Hippocampal formation (tissue), 2 donors: ENCODE results near the gene MYO10.
A peak's percentile ranks its signal among the peaks of the same experiment; 100 is the strongest.
"Not testable (repeated sequence)": the region's sequence is repeated elsewhere in the genome, so short reads cannot be mapped to it uniquely, and the experiment has no call there.

Experiments used
- DNase-seq, 2 donors: peaks; one replicate each; lab custom pipeline; 2025; lab: John Stamatoyannopoulos, UW

The MYO10 gene

DNA sequence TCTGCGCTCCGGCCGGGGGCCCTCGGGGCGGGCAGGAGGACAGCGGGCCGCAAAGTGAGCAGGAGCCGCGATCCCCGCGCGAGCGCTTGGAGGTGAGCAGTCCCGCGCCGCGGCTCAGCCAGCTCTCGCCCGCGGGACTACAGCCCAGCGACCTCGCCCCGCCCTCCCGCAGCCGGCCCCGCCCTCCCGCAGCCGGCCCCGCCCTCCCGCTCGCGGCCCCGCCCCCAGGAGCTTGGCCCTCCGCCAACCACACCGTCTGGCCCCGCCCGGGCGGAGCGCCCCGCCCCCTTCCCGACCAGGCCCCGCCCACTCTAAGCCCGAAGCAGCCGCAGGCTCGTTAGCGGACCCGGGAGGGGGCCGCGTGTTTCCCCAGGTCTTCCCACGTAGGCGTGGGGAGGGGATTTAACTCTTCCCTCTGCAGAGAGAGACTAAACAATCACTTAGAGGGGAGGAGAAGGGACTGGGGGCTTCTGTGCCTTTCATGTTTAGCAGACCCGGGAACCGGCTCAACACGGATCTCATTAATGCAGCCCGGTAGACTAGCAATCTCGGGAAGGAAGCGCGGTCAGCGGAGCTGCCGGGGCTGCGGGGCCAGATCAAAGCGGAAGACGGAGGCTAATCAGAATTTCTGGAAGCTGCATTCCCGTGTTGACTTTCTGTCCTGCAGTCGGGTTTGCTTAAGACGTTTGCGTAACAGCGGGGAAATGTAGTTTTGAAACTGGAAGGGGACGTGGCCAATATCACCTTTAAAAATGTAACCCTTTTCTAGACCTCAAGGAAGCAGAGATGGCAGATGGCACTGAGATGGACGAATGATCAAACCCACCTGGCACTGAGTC, at the start of gene MYO10:
TSS of gene MYO10 (minus strand) at position 139 of the 839 bp plus-strand sequence. CDS start 480 bp downstream, outside the sequence.
- DNase-seq: peak in 1 of 2 donors; percentile 36

DNA sequence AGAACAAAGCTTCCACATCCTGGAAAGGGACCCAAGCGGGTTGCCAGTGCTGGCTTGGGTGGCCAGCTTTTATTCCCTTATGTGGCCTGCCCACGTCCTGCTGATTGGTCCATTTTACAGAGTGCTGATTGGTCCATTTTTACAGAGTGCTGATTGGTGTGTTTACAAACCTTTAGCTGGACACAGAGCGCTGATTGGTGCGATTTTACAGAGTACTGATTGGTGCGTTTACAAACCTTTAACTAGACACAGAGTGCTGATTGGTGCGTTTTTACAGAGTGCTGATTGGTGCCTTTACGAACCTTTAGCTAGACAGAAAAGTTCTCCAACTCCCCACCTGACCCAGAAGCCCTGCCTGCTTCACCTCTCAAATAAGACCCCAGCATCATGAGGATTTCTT, 49.2 kb upstream of the MYO10 start:
- DNase-seq: not testable (repeated sequence)

DNA sequence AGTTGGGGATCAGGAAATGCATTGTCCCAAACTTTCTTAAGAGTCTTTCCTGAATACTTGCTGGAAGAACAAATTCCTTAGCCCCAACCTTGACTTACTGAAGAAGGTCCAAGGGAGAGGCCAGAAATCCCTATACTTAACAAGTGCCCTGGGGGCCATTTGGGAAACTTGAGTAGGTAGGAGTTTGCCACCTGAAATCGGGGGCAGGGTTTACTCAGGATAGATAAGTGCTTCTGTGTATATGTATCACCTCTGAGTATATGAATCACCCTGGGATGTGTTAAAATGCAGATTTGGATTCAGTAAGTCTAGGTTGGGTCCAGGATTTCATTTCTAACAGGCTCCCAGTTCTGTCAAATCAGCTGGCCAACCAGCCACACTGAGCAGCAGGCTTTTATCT, 47.9 kb upstream of the MYO10 start:
- no peak for DNase-seq

DNA sequence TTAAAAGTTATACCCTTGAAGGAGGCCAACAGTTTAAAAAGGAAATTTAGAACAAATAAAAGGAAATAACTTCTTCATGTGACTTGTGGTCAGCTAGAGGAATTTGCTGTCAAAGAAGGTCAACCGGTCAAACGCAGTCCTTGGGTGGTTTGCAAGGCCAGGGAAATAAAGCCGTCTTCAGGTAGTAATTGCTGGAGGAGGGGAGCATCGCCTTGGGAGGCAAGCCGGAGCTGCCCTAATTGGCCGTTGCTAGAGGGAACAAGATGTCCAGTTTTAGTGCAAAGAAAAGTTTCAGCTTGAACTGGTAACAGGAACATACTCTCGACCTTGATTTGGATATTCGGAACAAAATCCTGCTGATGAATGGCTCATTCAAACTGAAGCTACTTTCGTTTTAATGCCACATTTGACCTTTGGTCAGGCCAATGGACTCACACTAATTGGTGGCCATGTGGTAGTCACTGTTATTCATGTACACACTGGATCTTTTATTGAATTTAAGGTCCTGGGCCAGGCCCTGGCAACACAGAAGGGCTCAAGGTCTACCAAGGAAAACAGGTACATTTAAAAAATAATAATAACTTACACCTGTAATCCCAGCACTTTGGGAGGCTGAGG, 47.0 kb upstream of the MYO10 start:
- DNase-seq: no peak

DNA sequence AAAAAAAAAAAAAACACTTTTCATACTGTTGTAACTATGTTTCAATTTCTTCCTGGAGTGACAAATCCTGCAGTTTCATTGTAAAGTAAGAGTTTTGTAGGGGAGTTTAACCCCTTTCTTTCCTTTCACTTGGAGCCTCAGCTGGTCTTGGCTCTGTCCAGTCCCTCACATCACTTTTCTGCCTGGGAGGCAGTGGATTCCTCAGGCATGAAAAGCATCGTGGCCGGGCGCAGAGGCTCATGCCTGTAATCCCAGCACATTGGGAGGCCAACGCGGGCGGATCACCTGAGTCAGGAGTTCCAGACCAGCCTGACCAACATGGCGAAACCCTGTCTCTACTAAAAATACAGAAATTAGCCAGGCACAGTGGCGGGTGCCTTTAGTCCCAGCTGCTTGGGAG, 45.6 kb upstream of the MYO10 start:
- DNase-seq: no peak

DNA sequence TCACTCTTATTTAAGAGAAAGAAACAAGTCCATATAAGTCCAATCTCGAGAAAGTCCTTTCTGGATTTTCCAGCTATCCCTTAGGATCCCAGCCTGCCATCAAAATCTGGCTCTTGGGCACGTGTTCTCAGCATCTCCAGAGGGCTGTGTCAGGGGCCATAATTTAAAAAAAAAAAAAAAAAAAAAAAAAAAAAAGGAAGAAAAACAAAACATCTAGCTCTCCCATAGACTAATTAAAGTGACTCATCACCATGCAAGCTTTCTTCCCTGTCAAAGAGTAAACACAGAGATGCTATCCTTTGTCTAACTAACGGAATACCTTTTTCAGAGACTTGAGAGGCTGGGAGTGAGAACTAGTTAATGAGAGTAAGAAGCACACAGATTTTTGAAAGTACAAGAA, 44.9 kb upstream of the MYO10 start:
- no peak for DNase-seq

DNA sequence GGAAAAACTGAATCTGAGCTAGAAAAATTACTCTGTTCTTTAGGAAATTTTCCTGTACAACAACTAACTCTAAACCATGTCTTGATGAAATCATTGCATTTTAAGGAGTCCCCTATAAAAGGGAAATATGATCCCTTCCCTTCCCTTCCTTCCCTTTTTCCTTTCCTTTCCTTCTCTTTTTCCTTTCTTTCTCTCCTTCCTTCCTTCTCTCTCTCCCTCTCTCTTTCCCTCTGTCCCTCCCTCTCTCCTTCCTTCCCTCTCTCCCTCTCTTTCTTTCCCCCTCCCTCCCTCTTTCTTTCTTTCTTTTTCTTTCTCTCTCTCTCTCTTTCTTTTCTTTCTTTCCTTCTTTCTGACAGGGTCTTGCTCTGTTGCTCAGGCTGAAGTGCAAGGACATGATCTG, 42.2 kb upstream of the MYO10 start:
- DNase-seq: no peak

DNA sequence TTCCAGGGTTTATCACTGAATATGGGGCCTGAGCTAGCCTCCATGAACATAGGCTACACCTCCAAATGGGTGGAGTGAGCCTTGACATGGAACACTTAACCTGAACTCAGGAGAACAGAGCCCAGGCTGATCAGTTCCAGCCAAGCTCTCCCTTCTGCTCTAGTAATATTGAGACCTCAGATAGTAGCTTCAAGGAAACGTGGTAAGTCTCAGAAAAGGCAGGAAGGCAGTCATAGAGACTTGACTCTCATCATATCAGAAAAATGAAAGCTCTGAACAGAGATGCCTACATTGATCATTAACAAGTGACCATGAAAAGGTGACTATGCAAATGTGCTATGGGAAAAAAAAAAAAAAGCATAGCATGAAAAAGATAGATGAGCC, 40.5 kb upstream of the MYO10 start:
- no peak for DNase-seq

DNA sequence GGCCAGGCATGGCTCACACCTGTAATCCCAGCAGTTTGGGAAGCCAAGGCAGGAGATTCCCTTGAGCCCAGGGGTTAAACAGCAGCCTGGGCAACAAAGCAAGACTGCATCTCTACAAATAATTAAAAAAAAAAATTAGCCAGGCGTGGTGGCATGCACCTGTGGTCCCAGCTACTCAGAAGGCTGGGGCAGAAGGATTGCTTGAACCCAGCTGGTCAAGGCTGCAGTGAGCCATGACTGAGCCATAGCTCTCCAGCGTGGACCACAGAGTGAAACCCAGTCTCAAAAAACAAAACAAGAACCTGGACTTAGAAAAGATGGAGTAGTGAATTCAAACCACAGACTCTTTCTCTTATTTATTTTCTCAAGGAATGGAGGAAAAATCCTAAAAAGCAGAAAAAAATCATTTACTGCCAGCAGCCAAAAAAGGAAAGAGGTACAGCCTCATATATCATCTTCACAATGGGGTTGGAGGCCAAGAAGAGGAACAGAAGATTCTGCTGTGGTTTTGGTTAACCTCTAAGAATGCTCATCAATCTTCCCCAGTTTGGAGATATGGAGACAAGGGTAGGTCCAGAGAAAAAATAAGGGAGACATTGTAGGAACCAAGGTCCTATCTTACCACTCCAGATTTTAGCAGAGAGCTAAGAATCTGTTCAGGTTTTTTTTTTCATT, 40.0 kb upstream of the MYO10 start:
- no peak for DNase-seq

DNA sequence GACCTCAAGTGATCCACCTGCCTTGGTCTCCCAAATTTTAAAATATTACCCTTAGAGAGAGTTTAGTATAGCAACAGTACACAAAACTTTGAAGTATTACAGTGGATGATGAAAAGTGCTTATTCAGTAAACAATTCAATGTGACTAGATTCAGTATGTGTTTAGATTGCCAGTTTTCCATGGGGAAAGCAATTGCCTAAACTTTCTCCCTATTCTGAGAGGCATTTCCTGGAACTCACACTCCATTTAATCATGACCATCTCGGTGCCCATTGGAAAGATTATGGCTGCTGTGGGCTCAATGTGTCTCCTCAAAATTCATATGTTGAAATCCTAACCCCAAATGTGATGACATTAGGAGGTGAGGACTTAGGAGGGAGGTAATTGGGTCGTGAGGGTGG, 38.9 kb upstream of the MYO10 start:
- DNase-seq: no peak

DNA sequence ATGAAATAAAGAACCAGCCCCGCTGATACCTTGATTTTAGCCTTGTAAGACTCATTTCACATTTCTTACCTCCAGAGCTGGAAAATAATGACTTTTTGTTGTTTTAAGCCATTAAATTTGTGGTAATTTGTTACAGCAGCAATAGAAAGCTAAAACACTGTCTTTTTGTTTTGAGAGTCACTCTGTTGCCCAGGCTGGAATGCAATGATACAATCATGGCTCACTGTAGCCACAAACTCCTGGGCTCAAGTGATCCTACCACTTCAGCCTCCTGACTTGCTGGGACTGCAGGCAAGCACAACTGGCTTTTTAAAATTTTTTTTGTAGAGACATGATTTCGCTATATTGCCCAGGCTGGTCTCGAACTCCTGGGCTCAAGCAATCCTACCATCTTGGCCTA, 34.7 kb upstream of the MYO10 start:
- no peak for DNase-seq

DNA sequence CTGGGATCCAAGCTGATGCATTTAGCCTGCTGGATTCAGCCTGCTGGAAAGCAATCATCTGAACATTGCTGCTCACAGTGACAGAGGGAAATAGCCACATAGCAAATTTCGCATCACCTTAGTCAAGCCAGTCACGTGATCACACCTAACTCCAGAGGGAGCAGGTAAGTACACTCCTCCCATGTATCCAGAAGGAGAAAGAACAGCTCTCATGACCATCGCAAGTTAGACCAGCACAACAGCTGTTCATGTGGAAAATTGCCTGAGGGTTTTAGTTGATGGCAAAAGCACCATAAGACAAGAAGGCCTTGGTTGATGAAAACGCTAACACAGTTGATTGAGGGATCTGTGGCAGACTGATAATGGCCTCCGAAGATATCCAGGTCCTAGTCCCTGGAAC, 34.2 kb upstream of the MYO10 start:
- no peak for DNase-seq

DNA sequence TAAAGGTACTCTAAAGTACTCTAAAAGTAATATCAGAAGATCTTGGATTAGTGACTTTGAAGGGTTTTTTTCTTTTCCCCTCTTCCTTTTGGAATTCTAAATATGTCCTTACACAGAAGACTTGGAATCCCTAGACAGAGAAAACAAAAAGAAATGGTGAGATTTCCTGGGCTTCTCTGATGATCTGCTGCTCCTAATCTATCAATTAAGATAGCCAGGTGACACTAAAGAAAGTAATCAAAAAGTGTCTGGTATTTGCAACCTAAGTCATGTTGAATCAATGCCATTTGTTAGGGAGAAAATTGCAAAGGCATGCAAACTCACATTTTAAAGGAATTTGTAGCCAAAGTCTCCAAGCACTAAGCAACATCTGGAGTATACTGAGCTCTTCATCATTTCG, 29.5 kb upstream of the MYO10 start:
- no peak for DNase-seq

DNA sequence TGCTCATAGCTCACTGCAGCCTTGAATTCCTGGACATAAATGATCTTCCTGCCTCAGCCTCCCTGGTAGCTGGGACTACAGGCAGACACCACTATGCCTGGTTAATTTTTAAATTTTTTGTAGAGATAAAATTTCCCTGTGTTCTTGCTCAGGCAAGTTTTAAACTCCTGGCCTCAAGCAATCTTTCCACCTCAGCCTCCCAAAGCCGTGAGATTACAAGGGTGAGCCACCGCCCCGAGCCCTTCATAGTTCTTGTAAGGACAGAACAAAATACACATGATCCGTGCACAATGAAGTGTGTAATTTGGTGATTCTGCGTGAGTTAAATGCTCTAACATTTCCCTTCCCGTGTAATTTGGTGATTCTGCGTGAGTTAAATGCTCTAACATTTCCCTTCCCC, 27.7 kb upstream of the MYO10 start:
- DNase-seq: no peak

DNA sequence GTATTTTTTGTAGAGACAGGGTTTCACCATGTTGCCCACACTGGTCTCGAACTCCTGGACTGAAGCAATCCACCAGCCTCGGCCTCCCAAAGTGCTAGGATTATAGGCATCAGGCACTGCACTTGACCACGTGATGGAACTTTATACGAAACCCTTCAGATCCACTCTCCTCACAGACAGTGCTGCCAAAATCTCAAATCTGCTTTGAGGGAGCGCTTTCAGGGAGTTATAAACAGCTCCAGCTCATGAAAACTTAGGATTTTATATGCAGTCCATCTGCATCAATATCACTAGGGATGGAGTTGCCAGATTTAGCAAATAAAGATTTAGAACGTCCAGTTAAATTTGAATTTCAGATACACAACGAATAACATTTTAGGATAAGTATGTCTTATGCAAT, 25.0 kb upstream of the MYO10 start:
- DNase-seq: no peak

DNA sequence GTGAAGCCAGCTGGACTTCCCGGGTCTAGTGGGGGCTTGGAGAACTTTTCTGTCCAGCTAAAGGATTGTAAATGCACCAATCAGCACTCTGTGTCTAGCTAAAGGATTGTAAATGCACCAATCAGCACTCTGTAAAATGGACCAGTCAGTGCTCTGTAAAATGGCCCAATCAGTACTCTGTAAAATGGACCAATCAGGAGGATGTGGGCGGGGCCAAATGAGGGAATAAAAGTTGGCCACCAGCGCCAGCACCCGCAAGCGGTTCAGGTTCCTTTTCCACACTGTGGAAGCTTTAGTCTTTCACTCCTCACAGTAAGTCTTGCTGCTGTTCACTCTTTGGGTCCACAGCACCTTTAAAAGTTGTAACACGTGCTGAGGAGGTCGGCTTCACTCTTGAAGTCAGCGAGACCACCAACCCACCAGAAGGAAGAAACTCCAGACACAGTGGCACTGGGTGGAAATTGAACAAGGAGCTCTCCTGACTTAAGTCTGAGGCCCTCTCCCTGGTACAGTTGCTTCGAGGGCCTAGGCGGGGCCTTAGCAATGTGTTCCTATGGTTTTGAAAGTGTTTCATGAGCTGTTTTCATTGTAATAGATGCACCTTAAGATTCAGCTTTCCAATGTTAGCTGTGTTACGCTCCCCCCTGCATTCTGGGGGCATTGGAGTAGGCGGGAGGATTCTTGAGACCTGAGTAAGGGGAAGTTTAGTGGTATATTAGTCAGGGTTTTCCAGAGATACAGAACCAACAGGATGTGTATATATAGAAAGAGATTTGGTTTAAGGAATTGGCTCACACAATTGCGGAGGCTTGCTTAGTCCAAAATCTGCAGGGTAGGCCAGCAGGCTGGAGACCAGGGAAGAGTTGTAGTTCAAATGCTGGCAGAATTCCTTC, 21.5 kb upstream of the MYO10 start:
- no peak for DNase-seq

DNA sequence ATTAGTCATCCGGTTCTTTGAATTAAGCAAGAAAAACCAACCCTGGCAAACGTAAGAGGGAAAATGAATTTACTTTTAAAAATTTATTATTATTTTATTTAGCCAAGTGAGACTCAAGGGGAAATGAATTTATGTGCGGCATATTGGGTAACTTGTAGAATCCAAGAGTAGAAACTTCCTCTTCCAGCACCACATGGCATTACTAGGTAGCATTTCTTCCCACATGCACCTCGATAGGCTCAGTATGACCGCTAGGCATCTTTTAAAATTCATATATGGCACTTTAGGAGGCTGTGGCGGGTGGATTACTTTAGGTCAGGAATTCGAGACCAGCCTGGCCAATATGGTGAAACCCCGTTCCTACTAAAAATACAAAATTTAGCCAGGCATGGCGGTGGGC, 17.6 kb upstream of the MYO10 start:
- no peak for DNase-seq

DNA sequence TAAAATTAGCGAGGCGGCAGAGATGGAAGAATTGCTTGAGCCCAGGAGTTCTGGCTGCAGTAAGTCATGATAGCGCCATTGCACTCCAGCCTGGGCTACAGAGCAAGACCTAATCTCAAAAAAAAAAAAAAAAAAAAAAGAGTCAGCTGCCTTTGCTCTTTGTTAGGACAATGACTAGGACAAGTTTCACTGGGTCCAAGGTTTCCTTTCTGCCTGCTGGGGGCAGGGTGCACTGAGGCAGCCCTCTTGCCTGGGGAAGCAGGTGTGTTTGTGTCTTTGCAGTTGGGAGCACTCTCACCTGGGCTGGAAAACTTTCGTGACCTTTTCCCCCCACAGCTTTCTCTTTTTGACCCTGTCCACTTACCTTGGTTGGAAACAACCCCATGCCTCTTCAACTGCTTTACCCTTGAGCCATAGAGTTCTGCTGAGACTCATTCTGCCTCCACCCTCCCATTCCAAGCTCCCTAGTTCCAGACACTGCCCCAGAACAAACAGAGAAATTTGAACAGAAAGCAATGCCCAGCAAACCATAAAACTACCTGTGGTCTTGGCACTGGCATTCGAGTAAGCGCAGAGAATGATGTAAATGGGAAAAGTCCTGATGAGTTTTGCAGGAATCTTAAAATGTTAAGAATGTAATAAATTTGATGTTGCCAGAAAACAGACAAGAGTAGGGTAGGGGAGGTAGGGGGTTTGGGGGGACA, 17.0 kb upstream of the MYO10 start:
- DNase-seq: no peak

DNA sequence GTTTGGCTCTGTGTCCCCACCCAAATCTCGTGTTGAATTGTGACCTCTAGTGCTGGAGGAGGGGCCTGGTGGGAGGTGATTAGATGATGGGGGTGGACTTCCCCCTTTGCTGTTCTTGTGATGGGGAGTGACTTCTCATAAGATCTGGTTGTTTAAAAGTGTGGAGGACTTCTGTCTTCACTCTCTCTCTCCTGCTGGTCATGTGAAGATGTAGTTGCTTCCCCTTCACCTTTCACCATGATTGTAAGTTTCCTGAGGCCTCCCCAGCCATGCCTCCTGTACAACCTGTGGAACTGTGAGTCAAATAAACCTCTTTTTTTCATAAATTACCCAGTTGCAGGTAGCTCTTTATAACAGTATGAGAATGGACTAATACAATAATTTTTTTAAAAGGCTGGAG, 10.6 kb upstream of the MYO10 start:
- DNase-seq: no peak

DNA sequence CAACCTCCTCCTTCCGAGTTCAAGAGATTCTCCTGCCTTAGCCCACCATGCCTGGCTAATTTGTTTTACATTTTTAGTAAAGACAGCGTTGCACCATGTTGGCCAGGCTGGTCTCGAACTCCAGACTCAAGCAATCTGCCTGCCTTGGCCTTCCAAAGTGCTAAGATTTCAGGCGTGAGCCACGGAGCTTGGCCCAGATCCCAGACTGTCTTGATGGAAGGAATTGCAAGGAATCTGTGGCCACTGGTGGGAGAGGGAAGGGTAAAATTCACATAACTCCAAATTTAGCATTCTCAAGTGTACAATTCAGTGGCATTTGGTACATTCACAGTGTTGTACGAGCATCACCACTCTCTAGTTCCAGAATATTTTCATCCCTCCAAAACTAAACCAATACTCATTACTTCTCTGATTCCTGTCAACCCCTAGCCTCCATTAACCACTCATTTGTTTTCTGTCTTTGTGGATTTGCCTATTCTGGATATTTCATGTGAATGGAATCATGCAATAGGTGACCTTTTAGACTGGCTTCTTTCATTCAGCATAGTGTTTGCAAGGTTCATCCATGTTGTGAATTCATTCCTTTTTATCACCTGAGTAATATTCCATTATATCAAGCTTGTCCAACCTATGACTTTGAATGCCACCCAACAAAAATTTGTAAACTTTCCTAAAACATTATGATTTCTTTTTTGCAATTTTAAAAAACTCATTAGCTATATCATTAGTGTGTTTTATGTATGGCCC, 8.9 kb upstream of the MYO10 start:
- no peak for DNase-seq
